NCI-H226 (cell line): ENCODE measurements around the gene ADISSP.

Source experiments
- DNase-seq: peaks from one replicate; pipeline ENCODE4 v3.0.0-alpha.2; 2015

The ADISSP gene

GRCh38 chr20:3767427-3768341, at the start of gene ADISSP:
Gene ADISSP (minus strand): TSS chr20:3767753. CDS start chr20:3760100, 7,653 bp downstream.
- peak; percentile 89 for DNase-seq

GRCh38 chr20:3815703-3816315, 48.3 kb upstream of the ADISSP start:
- no peak for DNase-seq

GRCh38 chr20:3814928-3815495, 47.5 kb upstream of the ADISSP start:
- DNase-seq = no peak

- DNase-seq = no peak
Observed at GRCh38 chr20:3813848-3814581, 46.5 kb upstream of the ADISSP start.

- no peak for DNase-seq
Observed at GRCh38 chr20:3812975-3813847, 45.7 kb upstream of the ADISSP start.

- DNase-seq = no peak
Observed at GRCh38 chr20:3812259-3812681, 44.7 kb upstream of the ADISSP start.

GRCh38 chr20:3811467-3812258, 44.1 kb upstream of the ADISSP start:
- peak; percentile 86 for DNase-seq

GRCh38 chr20:3808544-3808943, 41.0 kb upstream of the ADISSP start:
- no peak for DNase-seq

- DNase-seq = no peak
Observed at GRCh38 chr20:3804781-3805180, 37.2 kb upstream of the ADISSP start.

GRCh38 chr20:3804254-3804751, 36.8 kb upstream of the ADISSP start:
- no peak for DNase-seq

GRCh38 chr20:3803854-3804253, 36.3 kb upstream of the ADISSP start:
- DNase-seq = no peak

GRCh38 chr20:3803289-3803688, 35.7 kb upstream of the ADISSP start:
- no peak for DNase-seq

GRCh38 chr20:3802524-3803239, 35.1 kb upstream of the ADISSP start:
- DNase-seq = no peak

GRCh38 chr20:3801846-3802245, 34.3 kb upstream of the ADISSP start:
- no peak for DNase-seq

GRCh38 chr20:3801299-3801698, 33.7 kb upstream of the ADISSP start:
- no peak for DNase-seq

GRCh38 chr20:3800878-3801260, 33.3 kb upstream of the ADISSP start:
- DNase-seq = no peak

GRCh38 chr20:3800256-3800877, 32.8 kb upstream of the ADISSP start:
- DNase-seq = no peak

GRCh38 chr20:3798908-3799248, 31.3 kb upstream of the ADISSP start:
- DNase-seq = no peak

- DNase-seq = no peak
Observed at GRCh38 chr20:3798373-3798768, 30.8 kb upstream of the ADISSP start.
